Right ventricle myocardium superior (tissue), 1 donor: ENCODE results near the gene FUT7. TPM values are rescaled to one million over a fixed set of nuclear protein-coding genes. Genes with fewer than 3 reads are reported as not detected.

Experiments
- ATAC-seq: fragments of 200-7000 bp; cut with Tn5 transposase; one replicate; pipeline ENCODE4 v1.9.1; 2020; ENCODE audit warnings: mild to moderate bottlenecking; ENCODE audit not compliant: poor library complexity
- DNase-seq: peaks from one replicate; pipeline ENCODE4 v3.0.0-alpha.2; 2020
- intact Hi-C: fragments of 100-400 bp; cut with DNase I; formaldehyde crosslinking; loops from one replicate; pipeline ENCODE4 v1.11.2; 2022
- total RNA-seq: library from RNA; stranded (reverse); fragmentation: NEBNext Ultra II Directional; extraction: Animal tissue kit (Norgen Biotek cat#: 25700); gene quantifications from one replicate; pipeline ENCODE4 v1.2.1, GENCODE V29; 2021
- donor health status: DM: no; HTN: yes; CAD: no; lungs with severe emphysema.

Gene FUT7
- total RNA-seq, 1 donor from 2014 or later = not detected

- intact Hi-C loops = no loop called here
- ATAC-seq = no peak
These were observed 34.5 kb downstream of the FUT7 start for GRCh38 chr9:136997371-136997770.

GRCh38 chr9:136996361-136997292, 35.3 kb downstream of the FUT7 start, which contains the start of gene CLIC3:
Gene CLIC3 (minus strand): TSS chr9:136996568. CDS start chr9:136996543, 25 bp downstream.
- no peak for ATAC-seq
- no peak for DNase-seq
- intact Hi-C loops = no loop called here

More at GRCh38 chr9:136997371-136997770, 34.5 kb downstream of the FUT7 start:
- DNase-seq = no peak

- DNase-seq (no peak), ATAC-seq (no peak)
- intact Hi-C loops = no loop called here
These were observed 36.0 kb downstream of the FUT7 start for GRCh38 chr9:136995772-136996311.

- ATAC-seq (no peak), DNase-seq (no peak)
- intact Hi-C loops = no loop called here
These were observed 36.5 kb downstream of the FUT7 start for GRCh38 chr9:136995362-136995761.

- intact Hi-C loops = no loop called here
- no peak for ATAC-seq
- no peak for DNase-seq
These were observed 37.0 kb downstream of the FUT7 start for GRCh38 chr9:136994888-136995230.

GRCh38 chr9:136994180-136994887, 37.6 kb downstream of the FUT7 start:
- DNase-seq (no peak), ATAC-seq (no peak)
- intact Hi-C loops = no loop called here

GRCh38 chr9:136992819-136993369, 39.0 kb downstream of the FUT7 start:
- ATAC-seq (no peak), DNase-seq (no peak)
- intact Hi-C loops = no loop called here

- intact Hi-C loops = no loop called here
- peak; percentile 96 for ATAC-seq
- DNase-seq = peak; percentile 96
These were observed 39.7 kb downstream of the FUT7 start, which contains the start of gene PAXX for GRCh38 chr9:136991993-136992818. Gene PAXX (plus strand): TSS chr9:136992422. CDS start chr9:136992444, 22 bp downstream.

- intact Hi-C loops = no loop called here
These were observed 41.5 kb downstream of the FUT7 start for GRCh38 chr9:136990242-136990911.

GRCh38 chr9:136988872-136989271, 43.0 kb downstream of the FUT7 start:
- DNase-seq = no peak
- no peak for ATAC-seq
- intact Hi-C loops = no loop called here

More at GRCh38 chr9:136990242-136990911, 41.5 kb downstream of the FUT7 start:
- DNase-seq = no peak
- no peak for ATAC-seq

GRCh38 chr9:136985853-136986252, 46.0 kb downstream of the FUT7 start:
- DNase-seq (no peak), ATAC-seq (no peak)
- intact Hi-C loops = no loop called here

- DNase-seq = no peak
- intact Hi-C loops = no loop called here
- ATAC-seq = peak; percentile 5
These were observed 46.8 kb downstream of the FUT7 start for GRCh38 chr9:136985027-136985602.

- intact Hi-C loops = no loop called here
- ATAC-seq = no peak
- DNase-seq = no peak
These were observed 47.3 kb downstream of the FUT7 start for GRCh38 chr9:136984464-136985026.

- intact Hi-C loops = no loop called here
- ATAC-seq (no peak), DNase-seq (no peak)
These were observed 48.1 kb downstream of the FUT7 start for GRCh38 chr9:136983656-136984314.

GRCh38 chr9:136983167-136983566, 48.7 kb downstream of the FUT7 start:
- DNase-seq (no peak), ATAC-seq (peak; percentile 0)
- intact Hi-C loops = no loop called here

- DNase-seq = no peak
- ATAC-seq = peak; percentile 1
- intact Hi-C loops = no loop called here
These were observed 49.4 kb downstream of the FUT7 start, which contains the start of gene LCNL1 for GRCh38 chr9:136982232-136983051. Gene LCNL1 (plus strand): TSS chr9:136982993. CDS start chr9:136983587, 594 bp downstream.
